Right lobe of liver (tissue), 6 donors: Measurements from ENCODE around the gene CFAP99. TPM values are rescaled to one million over a fixed set of nuclear protein-coding genes. Genes with fewer than 3 reads are reported as not detected.

ENCODE experiments used
- ATAC-seq, 4 donors: fragments of 200-7000 bp; cut with Tn5 transposase; one replicate each; pipeline ENCODE4 v1.9.1; 2020; ENCODE audit warnings: mild to moderate bottlenecking in 4 of 4, moderate library complexity in 4 of 4
- DNase-seq, 3 donors: peaks; one replicate each; pipeline ENCODE4 v3.0.0-alpha.2; 2020
- H3K27ac ChIP-seq, 3 donors: fragments of 200-600 bp; one replicate each; pipeline ENCODE4 v1.8.0; 2022
- H3K27me3 ChIP-seq, 2 donors: fragments of 200-600 bp; one replicate each; pipeline ENCODE4 v1.8.0; 2022
- H3K36me3 ChIP-seq, 4 donors: fragments of 200-600 bp; sonication (generic) in 1 of 4; one replicate each; pipeline versions ENCODE4 v1.5.1 to v1.8.0; 2017 to 2022; ENCODE audit warnings: control low read depth in 1 of 4
- H3K4me1 ChIP-seq, 4 donors: fragments of 200-600 bp; sonication (generic) in 1 of 4; one replicate each; pipeline versions ENCODE4 v1.5.1 to v1.8.0; 2017 to 2022; ENCODE audit warnings: control low read depth in 1 of 4
- H3K4me3 ChIP-seq, 3 donors: fragments of 200-600 bp; one replicate each; pipeline ENCODE4 v1.8.0; 2022
- H3K9me3 ChIP-seq, 4 donors: fragments of 200-600 bp; sonication (generic) in 1 of 4; one replicate each; pipeline versions ENCODE4 v1.5.1 to v1.8.0; 2017 to 2022; ENCODE audit warnings: control low read depth in 1 of 4
- POLR2A ChIP-seq: fragments of 450-650 bp; IDR thresholded peaks from one replicate; pipeline ENCODE4 v1.6.1; 2017; ENCODE audit warnings: antibody characterized with exemption, mild to moderate bottlenecking
- WGBS: methylation state at CpG from one replicate; pipeline ENCODE4 v1.1.6; 2018; ENCODE audit warnings: low coverage, low lambda C conversion rate; ENCODE audit not compliant: insufficient coverage; ENCODE audit errors: missing lambda C conversion rate; 5-methylcytosine and 5-hydroxymethylcytosine counted together
- intact Hi-C, 2 donors: fragments of 100-400 bp; cut with DNase I; formaldehyde crosslinking; loops; one replicate each; pipeline versions ENCODE4 v1.11.2 to v1.14.1; 2022
- long read RNA-seq: library from polyadenylated mRNA; unstranded; transcript quantifications from one replicate; pipeline ENCODE4 v2.0.0, GENCODE V29; 2019
- total RNA-seq, 6 experiments: library from RNA; depleted of rRNA in 2 of 6; stranded (reverse); fragments of >200 nt in 2 of 6; fragmentation: NEBNext Ultra II Directional in 3 of 6; extraction: Animal tissue kit (Norgen Biotek cat#: 25700) in 3 of 6; gene quantifications; one replicate each; pipeline versions ENCODE4 v1.1.0 to v1.2.4, GENCODE V29; 2016 to 2023
- TF ChIP-seq, protein P1 (sequence below), 4 donors: fragments of 200-600 bp in 3 of 4; fragments of 450-650 bp in 1 of 4; IDR thresholded peaks; one replicate each; pipeline versions ENCODE4 v1.5.1 to v1.8.0; 2016 to 2022; ENCODE audit warnings: antibody characterized with exemption in 4 of 4, mild to moderate bottlenecking in 2 of 4
- donor health status: DM: no; HTN: yes; CAD: no.
- donor health status: DM: no; HTN: no; CAD: no.
- donor health status: DM: no; HTN: no; CAD: no.
- donor health status: DM: no; HTN: yes; CAD: no.
- donor health status: DM: no; HTN: yes; CAD: no.

CFAP99 gene
- total RNA-seq = under 1 TPM in 5 of 6 experiments, not detected in 1; 0.25 to 0.86 (median 0.29) TPM
- long read RNA-seq = 0 reads

DNA sequence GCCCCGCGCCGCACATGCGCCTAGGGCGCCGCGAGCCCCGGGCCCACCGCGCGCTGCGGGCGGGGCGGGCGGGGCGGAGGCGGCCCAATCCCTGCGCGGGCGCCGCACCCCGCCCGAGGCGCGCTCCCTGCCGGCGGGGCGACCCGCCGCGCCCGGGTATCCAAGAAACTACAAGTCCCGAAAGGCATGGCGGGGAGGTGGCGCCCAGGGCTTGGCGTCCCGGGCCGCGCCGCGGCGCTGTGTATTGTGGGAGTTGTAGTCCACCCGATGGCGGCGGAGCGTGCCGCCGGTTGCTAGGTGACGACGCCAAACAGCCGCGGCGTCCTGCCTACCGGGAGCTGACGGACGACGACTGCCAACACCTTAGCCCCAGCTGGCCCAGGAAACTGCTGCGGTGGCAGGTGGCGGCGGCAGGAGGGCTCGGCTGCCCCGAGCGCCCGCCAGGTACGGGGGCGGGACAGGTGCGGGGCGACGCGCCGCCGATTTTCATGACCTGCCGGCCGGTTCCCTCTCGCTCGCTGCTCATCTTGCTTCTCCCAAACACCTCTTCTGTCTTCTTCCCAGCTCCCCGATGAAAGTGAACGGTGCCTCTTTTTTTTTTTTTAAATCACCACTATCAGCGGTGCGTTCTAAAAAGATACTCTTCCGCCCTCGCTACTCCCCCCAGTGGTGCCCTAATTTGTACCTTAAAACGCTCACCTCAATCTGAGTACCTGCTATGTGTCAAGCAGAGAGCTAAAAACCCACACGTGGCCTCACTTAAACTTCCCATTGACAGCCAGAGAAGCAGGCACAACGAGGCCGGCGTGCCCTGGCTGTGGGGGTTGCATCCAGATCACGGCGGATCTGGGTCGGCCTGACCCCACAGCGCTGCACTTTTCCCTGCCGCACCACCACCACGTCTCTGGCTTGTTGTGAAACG, at the start of gene CFAP99:
Gene CFAP99, plus strand, starts transcription at position 306 of the 922 bp plus-strand sequence.
- intact Hi-C loops = no loop called here
- peaks cover 0 to 7% (median 3%) of the 10 kb centered on the region in 4 donors for H3K4me1 ChIP-seq
- H3K27me3 ChIP-seq = no peaks in the 10 kb centered on the region
- H3K9me3 ChIP-seq = no peaks in the 10 kb centered on the region
- H3K4me3 ChIP-seq = peak within 1 kb of the TSS; percentile 56 to 80 (median 59)
- WGBS = under 1% methylated on average over 25 of the region's 94 CpGs
- H3K36me3 ChIP-seq = no peaks in the 10 kb centered on the region
- DNase-seq (peak; percentile 98 to 99 (median 99)), ATAC-seq (peak; percentile 96 to 97 (median 96))
- H3K27ac ChIP-seq = peak within 1 kb of the TSS in 1 of 3 donors; percentile 29
- no peak for TF ChIP-seq POLR2A
- TF ChIP-seq, protein P1, sequence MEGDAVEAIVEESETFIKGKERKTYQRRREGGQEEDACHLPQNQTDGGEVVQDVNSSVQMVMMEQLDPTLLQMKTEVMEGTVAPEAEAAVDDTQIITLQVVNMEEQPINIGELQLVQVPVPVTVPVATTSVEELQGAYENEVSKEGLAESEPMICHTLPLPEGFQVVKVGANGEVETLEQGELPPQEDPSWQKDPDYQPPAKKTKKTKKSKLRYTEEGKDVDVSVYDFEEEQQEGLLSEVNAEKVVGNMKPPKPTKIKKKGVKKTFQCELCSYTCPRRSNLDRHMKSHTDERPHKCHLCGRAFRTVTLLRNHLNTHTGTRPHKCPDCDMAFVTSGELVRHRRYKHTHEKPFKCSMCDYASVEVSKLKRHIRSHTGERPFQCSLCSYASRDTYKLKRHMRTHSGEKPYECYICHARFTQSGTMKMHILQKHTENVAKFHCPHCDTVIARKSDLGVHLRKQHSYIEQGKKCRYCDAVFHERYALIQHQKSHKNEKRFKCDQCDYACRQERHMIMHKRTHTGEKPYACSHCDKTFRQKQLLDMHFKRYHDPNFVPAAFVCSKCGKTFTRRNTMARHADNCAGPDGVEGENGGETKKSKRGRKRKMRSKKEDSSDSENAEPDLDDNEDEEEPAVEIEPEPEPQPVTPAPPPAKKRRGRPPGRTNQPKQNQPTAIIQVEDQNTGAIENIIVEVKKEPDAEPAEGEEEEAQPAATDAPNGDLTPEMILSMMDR (IDR thresholded peaks at IDR 0.05) = peak in 2 of 4 donors; percentile 5 to 48

DNA sequence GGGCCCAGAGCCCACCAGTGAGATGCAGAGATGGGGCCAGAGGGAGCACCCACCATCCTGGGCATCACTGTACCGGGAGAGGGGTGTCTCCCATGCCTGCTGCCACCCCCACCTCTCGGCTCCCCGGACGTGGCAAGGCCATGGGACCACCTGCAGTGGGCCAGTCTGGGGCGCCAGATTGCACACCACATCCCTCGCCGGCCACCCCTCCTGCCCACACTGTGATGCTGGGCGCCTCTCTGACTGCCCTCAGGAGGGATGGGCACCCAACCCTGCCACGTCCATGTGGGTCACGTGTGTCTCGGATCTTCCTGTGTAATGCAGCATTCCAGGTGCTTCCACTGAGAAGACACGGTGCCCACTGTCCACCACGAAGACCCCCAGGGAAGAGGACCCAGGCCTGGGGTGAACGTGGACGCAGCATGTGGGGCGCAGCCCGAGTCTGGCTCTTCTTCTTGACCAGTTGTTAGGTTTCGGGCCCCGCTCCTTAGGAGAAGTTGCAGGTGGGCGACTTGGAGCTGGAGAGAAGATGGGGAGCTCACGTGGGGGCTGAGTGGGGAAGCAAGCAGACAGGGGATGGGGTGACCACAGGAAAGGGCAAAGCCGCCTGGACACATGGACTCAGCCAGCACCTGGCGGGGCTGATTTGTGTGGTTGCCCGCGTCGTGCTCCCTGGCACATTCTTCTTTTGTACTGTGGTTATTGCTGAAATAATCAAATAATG, 48.0 kb upstream of the CFAP99 start:
- Histone ChIP-seq H3K27me3 (no peaks in the 10 kb centered on the region), H3K27ac (no peak overlapping the region), H3K9me3 (no peaks in the 10 kb centered on the region), H3K4me3 (no peak overlapping the region), H3K4me1 (no peaks in the 10 kb centered on the region), H3K36me3 (no peaks in the 10 kb centered on the region)
- 89% methylated on average over 3 of the region's 26 CpGs for WGBS
- TF ChIP-seq, protein P1 (IDR thresholded peaks at IDR 0.05) = no peak
- no peak for TF ChIP-seq POLR2A
- intact Hi-C loops = no loop called here
- peak in 1 of 3 donors; percentile 47 for DNase-seq
- ATAC-seq = peak in 1 of 4 donors; percentile 8

DNA sequence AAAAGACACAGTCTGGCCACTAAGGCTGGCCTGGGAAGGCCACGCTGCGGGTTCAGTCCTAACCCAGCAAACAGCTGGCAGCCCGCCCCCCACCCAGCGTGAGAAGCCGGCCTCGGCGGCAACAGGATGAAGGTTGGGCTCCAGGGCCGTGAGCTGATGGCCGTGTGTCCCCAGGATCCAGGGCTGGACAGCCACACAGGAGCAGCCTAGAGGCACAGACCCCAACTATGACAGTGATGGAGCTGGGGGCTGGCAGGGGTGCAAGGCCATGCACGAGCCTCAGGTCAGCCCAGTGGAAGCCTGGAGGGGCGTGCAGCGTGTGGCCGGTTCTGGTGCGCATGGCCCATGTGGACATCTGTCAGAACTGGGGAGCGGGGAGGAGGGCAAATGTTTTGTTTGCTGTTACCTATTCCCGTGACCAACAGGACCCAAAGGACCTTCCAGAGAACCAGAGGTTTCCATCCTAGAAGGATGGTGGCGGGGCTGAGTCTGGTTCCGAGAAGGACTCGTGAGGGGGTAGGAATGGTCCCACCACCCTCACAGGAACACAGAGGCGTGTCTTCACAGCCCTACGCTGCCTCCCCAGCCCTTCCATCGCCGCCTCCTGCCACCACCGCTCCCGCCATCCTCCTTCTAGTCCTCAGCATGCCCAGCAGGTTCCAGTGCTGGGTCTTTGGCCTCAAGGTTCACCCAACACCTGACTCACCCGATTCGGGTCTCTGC, 46.8 kb upstream of the CFAP99 start:
- Histone ChIP-seq H3K36me3 (no peaks in the 10 kb centered on the region), H3K9me3 (no peaks in the 10 kb centered on the region), H3K4me3 (no peak overlapping the region), H3K27ac (no peak overlapping the region), H3K4me1 (no peaks in the 10 kb centered on the region), H3K27me3 (no peaks in the 10 kb centered on the region)
- TF ChIP-seq, protein P1 (IDR thresholded peaks at IDR 0.05) = no peak
- no peak for TF ChIP-seq POLR2A
- DNase-seq = no peak
- intact Hi-C loops = no loop called here
- ATAC-seq = no peak
- 50% methylated on average over 4 of the region's 27 CpGs for WGBS

DNA sequence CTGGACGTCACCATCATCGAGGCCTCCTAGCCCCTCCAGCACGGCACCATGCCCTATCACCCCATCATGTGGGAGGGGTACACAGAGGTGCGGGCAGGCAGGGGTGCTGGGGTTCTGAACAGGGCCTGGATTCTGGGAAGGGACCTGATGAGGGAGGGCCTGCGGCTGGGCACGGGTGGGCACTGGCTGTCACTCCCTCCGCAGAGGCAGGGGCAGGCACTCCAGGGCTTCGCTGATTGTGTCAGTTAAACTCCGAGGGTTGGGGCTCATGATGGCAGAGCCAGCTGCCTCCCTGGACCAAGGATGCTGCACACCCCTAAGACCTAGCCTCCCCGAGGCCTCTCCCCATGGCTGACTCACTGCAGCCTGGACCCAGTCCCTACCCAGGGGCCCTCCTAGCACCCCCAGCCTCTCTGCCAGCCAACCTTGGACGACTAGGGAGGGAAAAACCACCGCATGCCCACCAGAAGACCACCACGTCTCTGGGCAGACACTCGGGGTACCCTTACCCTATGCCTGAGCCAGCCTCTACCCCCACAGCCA, 46.2 kb upstream of the CFAP99 start:
- Histone ChIP-seq H3K4me3 (no peak overlapping the region), H3K9me3 (no peaks in the 10 kb centered on the region), H3K27me3 (no peaks in the 10 kb centered on the region), H3K4me1 (no peaks in the 10 kb centered on the region), H3K27ac (no peak overlapping the region), H3K36me3 (no peaks in the 10 kb centered on the region)
- DNase-seq = no peak
- no peak for TF ChIP-seq POLR2A
- TF ChIP-seq, protein P1 (IDR thresholded peaks at IDR 0.05) = no peak
- peak in 1 of 4 donors; percentile 25 for ATAC-seq
- 93% methylated on average over 3 of the region's 14 CpGs for WGBS
- intact Hi-C loops = no loop called here
